HG02973 (cell line): ENCODE data around the gene C14orf93.

ENCODE experiments used
- ATAC-seq: cut with Tn5 transposase; IDR thresholded peaks from one replicate; pipeline ENCODE4 v1.9.1; 2021; ENCODE audit warnings: moderate library complexity; ENCODE audit not compliant: unreplicated experiment

C14orf93 gene

DNA sequence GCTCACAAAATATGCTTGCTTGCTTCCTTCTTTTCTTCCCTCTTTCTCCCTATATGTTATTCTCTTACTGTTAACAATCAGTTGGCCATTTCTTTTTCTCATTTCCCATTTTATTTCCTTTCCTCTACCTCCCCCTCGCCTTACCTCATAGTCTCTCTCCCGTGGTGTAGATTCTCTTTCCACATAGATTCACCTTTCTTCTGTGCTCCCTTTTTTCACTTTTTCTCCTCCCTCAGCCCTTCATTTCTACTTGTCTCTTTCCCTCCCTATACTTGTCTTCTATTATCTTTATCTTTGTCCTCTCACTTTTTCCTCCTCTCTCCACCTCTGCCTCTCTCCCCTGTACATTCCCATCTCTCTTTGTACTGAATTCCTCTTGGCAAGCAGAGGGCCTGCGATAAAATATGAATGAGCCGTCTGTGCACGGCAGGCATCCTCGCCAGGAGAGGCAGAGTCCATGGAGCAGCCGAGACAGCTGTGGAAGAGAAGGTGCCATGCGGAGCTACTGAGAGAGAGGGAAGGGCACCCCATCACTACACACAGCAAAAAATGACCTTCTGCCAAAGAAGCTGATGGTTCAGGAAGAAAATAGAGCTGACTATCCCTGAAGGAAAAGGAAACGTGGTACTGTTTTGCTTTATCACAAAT is 12.1 kb downstream of the C14orf93 start:
- ATAC-seq, result no peak

DNA sequence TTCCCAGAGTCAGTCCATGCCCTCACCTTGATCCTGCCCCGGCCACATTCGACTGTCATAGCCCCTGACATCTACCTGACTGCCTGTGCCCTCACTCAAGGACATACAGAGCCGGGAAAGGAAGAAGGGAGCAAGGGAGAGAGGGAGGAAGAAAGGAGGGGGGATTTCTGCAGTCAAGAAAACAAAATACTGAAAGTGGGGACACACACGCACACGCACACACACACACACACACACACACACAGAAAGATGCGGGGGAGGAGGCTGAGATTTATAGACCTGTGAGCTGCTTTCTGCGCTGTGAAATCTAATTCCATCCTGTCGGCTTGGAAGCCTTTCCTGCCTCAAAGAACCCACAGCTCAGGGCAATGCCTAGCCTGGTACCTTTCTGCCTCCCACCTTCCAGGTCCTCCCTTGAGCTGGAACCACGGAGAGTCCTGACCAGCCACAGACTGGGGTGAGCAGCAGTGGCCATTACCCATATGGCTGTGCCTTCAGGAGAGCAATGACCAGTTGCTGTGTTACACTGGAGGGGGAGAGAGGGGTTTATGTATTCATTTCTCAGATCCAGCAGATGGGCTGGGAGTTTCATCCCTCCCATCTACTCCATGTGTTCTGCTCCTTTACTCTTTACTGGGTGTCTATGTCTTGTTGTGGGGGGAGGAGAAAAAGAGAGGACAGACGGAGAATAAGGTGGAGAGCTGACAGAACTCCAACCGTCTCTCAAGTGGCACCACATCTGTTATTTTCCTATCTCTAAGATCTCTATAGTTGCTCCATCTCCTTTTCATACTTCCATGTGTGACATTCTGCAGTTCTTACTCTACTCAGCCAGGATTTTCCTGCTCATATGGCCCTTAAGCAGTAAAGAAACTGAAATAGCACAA is 12.9 kb downstream of the C14orf93 start:
- no peak for ATAC-seq

DNA sequence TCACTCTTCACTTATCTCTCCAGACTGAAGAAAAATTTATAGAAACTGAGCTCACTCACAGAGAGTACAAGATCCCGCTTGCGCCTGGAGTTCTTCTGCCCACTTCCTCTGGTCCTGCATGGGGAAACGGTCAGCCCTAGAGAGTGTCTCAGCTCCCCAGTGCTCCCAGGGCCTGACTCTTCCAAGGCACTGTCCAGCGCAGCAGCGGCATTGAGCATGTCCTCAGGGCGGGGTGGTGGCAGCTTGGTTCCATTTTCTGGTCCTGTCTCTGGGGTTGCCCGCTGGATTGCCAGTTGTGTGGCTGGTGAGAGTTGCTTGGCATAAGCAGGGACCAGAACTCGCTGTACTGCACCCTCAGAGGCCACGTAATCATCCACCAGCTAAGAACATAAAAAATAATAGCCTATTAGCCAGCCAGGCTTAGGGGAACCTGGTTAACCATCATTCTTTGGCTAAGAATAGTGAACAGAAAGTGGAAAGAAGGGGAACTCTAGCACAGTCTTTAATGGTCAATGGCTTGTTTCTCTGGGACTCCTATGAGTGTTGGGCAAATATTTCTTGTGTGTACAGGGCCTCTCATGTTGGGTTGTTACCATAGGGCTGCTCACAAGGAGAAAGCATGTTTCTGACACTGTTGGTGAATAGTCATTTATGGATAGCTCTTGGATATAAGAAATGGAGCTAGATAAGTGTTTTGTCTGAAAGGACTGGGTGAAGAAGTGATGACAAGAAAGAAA is 13.9 kb downstream of the C14orf93 start:
- ATAC-seq, result no peak

DNA sequence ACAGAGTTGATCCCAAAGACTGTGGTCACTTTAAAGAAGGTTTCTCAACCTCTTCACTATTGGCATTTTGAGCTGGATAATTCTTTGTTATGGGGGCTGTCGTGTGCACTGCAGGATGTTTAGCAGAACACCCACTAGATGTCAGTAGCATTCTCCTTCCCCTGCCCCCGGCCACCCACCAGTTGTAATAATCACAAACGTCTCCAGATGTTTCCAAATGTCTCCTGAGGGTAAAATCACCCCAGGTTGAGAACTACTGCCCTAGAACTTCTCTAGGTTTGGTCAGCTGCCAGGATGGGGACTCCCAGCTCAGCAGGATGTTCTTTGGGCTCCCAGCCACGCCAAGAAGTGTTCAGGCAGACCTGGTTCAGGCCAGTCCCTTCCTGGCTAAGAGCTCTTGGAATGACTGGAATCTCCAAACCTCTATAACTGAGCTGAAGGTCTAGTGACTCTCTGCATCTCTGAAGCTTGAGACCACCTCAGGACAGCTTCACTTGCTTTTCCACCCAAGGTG is 15.1 kb downstream of the C14orf93 start:
- ATAC-seq, result no peak

DNA sequence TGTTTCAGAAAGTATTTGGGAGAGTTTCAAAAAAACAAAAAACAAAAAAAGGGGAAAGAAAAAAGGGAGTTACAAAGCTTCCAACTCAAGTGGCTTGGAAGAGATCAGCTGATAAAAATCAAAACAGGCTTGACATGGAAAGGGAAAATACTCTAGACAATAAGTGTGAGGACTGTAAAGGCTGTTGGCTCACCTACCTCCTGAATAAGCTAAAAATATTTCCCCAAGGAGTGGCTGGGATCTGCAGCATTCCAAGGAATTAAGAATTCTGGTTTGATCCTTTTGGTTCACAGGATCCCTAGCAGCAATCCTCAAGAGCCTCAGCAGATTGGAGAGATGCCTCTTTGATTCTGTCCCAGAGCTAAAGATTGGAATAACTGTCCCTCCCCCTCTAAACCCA is 16.4 kb downstream of the C14orf93 start:
- no peak for ATAC-seq

DNA sequence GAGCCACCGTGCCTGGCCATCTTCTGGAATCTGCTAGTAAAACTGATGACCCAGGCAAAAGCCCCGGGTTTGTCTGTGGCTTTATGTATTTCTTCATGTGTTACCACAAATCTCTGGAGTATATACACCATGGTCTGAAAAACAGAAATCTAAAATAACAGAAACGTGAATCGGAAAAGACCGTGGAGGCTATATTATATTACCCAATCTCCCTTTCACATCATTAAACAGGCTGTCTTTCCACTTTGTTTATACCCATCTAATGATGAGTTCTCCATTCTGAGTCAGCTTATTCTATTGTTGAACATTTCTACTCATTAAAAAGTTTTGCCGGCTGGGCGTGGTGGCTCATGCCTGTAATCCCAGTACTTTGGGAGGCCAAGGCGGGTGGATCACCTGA is 18.1 kb downstream of the C14orf93 start:
- no peak for ATAC-seq

DNA sequence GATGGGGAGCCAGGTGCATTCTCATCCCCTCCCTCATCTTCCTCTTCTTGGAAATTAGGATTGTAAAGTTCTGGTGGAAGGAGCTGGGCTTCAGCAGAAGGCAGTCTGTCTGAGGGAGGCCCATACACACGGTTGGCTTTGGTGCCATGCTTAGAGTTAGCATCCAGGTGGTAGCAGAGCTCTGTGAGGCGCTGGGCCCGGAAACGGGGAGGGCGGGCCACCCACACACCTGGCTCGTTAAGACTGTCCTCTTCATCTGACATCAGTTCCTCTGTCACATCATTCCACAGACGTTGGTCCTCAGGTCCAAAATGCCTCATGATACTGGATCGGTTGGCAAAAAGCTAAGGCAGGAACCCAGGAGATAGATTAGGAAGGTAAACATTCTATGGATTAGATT is 22.7 kb downstream of the C14orf93 start:
- no peak for ATAC-seq

DNA sequence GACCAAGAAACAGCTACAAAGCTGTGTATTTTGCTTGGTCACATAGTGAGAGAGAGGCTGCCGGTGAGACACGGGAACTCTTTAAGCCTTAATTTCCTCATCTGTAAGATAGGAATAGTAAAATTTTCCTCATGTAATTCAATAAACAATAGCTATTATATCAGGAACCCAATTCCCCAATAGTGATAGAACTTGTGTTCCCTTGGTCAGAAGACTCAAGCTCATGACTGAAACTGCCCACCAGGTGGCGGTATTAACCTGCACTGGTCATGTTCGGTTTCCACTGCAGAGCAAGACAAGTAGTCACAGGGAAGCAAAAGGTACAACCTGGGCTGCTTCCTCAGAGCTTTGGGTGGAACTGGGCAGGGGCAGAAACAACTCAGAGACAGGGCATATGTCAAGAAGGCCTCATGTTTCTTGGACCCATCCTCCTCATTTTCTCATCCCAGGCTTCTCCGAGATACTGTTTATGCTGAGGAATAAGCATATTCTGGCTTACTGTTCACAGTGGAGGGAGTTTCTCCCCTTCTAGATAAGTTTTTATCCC is 23.4 kb downstream of the C14orf93 start:
- ATAC-seq, result no peak

DNA sequence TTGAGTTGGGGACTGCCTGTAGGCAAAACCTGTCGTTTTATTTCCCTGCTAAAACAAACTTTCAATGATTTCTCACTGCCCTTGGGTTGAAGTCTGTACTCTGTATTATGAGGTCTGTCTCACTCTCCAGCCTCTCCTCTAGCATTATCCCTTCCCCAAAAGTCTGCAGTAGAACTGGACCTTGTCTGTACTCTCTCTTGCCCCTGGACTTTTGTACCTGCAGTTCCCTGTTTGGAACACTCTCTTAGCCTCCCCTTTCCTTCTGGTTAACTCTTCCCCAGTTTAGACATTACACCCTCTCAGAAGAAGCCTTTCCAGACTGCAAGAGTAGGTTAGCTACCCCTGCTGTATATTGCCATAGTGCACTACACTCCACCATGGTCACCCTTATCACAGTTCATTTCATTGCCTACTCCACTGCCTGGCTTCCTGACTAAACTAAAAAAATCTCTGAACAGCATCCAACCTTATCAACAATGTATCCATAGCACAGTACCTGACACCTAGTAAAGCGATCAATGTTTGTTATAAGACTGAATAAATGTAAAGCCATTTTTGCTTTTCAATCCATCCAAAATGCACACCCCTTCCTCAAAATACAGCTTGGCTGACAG is 23.9 kb downstream of the C14orf93 start:
- ATAC-seq, result no peak

DNA sequence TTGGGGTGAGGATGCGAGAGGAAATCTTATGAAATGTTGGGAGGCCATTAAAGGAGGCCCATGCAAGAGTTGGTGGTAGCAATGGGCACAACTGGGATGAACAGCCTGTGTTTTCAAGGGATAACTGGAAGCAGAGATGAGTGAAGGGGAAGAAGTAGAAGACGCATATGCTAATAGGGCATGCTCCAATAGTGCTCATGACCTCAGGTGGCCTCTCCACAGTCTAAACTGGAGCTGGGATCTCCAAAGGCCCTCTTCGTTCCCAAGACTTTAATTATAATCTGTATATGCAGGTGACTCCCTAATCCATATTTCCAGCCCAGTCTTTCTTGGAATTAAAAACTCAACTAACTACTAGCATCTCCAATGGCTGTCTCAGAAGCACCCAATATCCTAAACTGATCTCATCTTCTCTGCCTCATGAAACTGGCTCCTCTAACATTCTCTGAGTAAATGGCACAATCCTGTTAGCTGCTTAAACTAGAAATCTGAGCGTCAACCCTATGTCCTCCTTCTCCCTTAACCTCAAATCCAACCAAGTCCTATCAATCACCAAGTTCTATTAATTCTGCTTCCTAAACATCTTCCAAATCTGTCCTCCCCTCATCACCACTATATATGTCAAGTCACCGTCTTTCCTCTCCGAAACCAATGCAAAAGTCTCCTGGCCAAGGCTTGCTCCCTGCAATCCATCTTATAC is 24.8 kb downstream of the C14orf93 start:
- no peak for ATAC-seq

DNA sequence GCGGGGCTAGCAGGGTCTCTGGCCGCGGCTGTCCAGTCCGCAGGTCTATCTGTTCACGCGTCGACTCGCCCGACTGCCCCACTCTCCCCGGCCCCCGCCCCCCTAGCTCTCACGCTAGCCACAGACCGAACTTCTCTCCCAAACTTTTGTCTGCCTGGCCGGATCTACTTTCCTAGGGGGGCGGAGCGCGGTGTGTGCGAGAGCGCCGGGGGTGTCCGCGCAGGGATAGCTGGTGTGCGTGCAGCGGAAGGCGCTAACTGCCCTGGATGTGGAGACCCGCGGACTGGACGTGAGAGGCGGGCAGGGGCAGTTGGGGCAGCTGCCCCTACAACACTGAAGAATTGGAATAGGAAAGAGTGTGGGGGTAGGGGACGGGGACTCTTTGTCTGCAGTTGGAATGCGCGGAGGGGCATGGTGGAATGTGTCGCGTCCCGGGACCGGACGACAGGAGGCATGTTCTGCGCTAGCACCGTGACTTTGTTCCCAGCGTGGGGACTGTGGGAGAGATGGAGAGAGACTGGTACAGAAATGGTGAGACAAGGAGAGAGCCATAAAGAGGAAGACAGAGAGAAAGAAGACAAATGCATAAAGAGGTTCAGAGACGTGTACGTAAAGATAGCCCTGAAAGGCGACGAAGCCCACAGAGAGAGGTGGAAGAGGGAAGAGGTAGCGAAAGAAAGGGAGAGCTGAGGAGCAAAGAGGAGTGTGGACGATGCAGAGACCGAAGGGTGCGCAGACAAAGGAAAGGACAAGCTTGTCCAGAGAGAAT is 27.3 kb downstream of the C14orf93 start, which contains the start of gene AJUBA:
AJUBA (minus strand) TSS at position 75 of the 769 bp plus-strand sequence. CDS start 285 bp downstream, outside the sequence.
- ATAC-seq, result no peak

DNA sequence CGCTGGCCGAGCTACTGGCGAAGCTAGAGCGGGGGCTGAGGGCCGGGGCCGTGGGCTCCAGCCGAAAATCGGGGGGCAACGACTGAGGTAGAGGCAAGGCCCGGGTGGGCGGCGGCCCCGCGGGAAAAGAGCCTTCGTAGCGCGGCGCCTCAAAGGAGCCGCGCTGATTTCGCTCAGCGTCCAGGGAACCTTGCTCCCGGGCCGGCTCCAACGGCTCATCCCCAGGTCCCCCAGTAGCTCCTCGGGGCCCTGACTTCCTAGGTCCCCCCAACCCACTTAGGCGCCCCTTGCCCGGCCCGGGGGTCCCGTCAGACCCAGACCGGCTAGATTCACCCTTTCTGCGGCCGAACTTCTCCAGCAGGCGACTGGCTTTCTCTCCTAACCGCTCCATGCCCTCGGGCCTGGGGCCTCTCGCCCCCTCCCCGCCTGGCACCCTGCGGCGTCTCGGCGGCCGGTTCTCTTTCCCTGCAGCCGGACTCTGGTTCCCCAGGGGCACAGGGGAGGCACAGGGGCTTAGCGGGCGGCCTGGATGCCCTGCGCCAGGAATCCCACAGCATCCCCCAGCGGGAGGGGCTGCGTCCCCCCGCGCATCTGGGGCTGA is 28.0 kb downstream of the C14orf93 start:
- ATAC-seq, result no peak

DNA sequence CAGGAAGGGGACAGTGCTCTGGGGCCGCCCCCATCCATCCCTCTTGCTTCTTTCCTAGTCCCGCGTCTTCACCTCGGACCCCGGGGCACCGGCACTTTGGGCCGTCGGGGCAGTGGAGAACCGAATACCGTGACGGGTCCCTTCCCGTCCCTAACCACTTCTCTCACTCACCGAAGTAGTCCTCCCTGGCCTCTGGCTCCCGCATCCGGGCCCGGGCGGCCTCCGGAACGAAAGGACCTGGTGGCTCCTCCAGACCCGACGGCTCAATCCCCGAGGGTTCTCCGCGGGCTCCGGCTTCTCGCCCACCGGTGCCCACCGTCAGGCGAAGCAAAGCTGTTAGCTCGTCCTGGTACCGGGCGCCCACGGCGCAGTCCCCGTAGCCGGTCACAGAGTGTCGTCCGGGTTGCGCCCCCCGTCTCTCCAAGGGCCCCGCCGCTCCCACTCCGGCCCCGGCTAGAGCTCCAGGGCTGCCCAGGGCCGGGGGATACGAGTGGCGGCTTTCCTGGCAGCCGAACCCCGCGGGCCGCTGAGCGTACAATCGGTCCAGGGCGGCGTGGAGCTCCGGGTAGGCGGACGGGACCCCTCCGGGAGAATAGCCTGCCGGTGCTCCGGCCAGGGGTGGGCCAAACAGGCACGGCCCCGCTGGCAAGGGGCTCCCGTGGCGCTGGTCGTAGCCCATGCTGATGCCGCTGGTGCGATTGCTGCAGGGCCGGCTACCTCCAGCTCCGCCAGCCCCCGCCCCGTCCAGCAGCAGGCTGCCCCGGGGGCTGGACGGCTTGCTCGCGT is 28.7 kb downstream of the C14orf93 start:
- no peak for ATAC-seq

DNA sequence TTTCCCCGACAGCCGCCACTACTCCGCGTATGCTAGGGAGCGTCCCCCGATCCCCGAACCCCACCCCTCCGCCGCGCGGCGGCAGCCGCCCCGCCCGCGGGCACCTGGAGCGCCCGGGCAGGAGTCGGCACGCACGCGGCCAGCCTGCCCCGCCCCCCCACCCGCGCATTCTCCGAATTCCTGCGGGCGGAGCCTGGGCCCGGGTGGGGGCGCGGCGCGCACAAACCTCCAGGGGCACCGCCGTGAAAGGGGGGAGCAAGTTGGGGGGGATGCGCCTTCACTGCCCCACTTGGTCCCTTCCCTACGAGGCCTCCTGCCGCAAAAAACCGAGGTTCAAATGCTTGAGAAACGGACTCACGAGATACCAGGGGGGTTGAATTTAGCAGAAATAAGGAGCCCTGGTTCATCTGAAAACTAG is 29.3 kb downstream of the C14orf93 start:
- no peak for ATAC-seq

DNA sequence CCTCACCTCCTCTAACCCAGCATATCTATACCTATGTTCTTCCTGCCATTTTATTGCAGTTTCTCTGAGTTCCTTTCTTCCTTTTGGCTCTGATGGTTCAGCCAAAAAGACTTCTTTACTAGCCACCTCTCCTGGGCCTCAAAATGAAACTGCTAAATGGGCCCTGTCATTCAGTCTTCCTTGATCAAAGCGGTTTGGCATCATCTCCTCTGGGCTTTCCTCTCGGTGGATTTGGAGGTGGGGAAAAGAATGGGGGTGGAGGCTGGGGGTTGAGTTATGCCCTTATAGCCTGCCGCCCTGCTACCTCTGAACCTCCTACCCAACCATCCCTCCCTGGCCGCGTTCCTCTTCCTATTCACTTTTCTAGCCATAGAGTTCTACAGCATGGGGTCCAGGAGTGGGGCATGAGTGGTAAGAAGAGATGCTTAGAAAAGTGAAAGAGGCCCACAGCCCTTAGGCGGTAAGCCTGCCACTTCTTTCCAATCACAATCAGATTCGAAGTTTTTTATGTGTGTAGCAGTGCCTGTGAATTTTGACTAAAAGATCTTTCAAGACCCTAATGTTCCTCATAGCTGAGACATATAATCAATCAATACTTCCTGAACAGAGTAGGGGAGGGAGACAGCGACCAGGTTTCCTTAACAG is 30.1 kb downstream of the C14orf93 start:
- ATAC-seq, result no peak

DNA sequence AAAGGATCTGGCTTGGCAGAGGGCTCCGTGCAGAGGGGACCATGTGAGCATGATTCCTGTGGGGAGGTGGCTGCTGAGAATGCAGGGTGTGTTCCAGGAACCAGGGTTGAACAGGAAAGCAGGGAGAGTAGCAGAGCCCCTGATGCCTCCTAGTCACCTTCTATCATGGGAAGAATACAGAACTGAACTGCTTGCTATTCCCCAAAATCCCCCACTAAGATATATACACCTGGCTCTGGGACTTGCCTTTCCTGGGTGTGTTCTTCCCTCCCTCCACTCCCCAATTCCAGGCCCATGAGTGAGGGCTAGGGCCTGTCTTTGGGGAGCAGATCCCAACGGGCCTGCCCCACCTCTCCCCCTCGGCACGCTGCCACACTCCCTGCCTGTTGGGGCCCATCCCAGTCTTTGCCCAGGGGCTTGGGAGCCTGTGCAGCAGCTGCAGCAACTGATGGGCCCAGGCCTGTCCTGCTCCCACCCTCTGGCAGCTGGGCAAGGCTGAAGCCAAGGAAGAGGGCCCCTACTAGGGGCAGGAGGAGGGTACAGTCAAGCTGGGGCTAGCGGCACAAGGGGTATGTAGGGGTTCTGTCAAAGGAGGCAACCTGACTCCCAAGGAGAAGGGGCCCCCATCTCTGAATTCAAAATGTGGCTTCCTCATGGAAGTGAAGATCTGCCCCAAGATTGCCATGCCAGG is 30.8 kb downstream of the C14orf93 start:
- no peak for ATAC-seq

DNA sequence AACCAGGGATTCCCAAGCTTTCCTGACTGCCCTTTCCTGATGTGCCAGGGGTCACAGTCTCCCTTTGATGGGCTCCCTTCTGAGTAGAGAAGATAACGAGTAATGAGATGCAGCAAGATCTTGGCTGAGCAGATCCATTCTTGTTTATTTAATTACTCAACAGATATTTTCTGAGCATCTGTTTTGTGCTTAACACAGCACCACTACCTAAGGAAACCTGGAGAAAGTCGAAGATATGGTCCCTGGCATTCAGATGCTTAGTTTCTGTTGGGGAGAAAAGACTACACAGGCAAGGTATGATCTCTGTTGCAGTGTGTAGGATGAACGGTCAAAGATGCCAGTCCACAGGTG is 31.5 kb downstream of the C14orf93 start:
- ATAC-seq, result no peak
